IMR-90 (cell line): ENCODE data around the gene IL6ST. TPM values are rescaled to one million over a fixed set of nuclear protein-coding genes. Genes with fewer than 3 reads are reported as not detected.

Experiments
- ATAC-seq: fragments of 200-7000 bp; cut with Tn5 transposase; 2 replicates; pipeline ENCODE4 v1.9.1; 2020; ENCODE audit warnings: low read depth, mild to moderate bottlenecking, moderate library complexity
- BruUV-seq: library from RNA; stranded (reverse); fragments of 400-500 nt; replicated peaks from 2 replicates; lab custom pipeline; 2021; lab: Mats Ljungman, UMichigan
- CTCF ChIA-PET: fragments of 300-600 bp; formaldehyde crosslinking; extraction: SDS; loops from one replicate; lab custom pipeline; 2021; ENCODE audit warnings: antibody characterized with exemption; lab: Yijun Ruan, JAX
- POLR2A ChIA-PET: fragments of 300-600 bp; sonication (Branson Sonifier 250); formaldehyde crosslinking; loops from one replicate; lab custom pipeline; 2022; ENCODE audit warnings: antibody characterized with exemption; ENCODE audit not compliant: unreplicated experiment; lab: Charles Lee
- DNase-seq: peaks from one replicate; pipeline ENCODE4 v3.0.0; 2013
- H2AFZ ChIP-seq: replicated peaks from 2 replicates; pipeline ENCODE3; 2013; ENCODE audit warnings: low read length, mild to moderate bottlenecking; ENCODE audit not compliant: poor library complexity
- H2AK5ac ChIP-seq: 2 replicates; pipeline ENCODE4 v1.6.1; 2013; ENCODE audit warnings: low read depth, low read length, inconsistent platforms
- H2AK9ac ChIP-seq: replicated peaks from 2 replicates; pipeline ENCODE3; 2013; ENCODE audit warnings: mild to moderate bottlenecking, low read depth, low read length, moderate library complexity; ENCODE audit not compliant: poor library complexity
- H2BK120ac ChIP-seq: 2 replicates; pipeline ENCODE4 v1.6.1; 2013; ENCODE audit warnings: low read depth, low read length, inconsistent platforms
- H2BK15ac ChIP-seq: 3 replicates; pipeline ENCODE4 v1.6.1; 2013; ENCODE audit warnings: low read depth, low read length, inconsistent platforms
- H2BK20ac ChIP-seq: 2 replicates; pipeline ENCODE4 v1.6.1; 2013; ENCODE audit warnings: low read depth, mild to moderate bottlenecking, inconsistent platforms, low read length, moderate library complexity
- H2BK5ac ChIP-seq: 2 replicates; pipeline ENCODE4 v1.6.1; 2013; ENCODE audit warnings: mild to moderate bottlenecking, low read depth, low read length, inconsistent platforms; ENCODE audit not compliant: poor library complexity, severe bottlenecking
- H3K14ac ChIP-seq: replicated peaks from 2 replicates; pipeline ENCODE4 v1.6.1; 2013; ENCODE audit warnings: low read depth, low read length, inconsistent platforms
- H3K18ac ChIP-seq: 2 replicates; pipeline ENCODE4 v1.6.1; 2013; ENCODE audit warnings: low read depth, low read length, control low read depth
- H3K23ac ChIP-seq: 2 replicates; pipeline ENCODE4 v1.6.1; 2013; ENCODE audit warnings: low read depth, low read length, inconsistent platforms
- H3K27ac ChIP-seq: 2 replicates; pipeline ENCODE4 v1.5.1; 2013; ENCODE audit warnings: mild to moderate bottlenecking, control low read depth, low read length; ENCODE audit not compliant: insufficient read depth
- H3K27me3 ChIP-seq: 2 replicates; pipeline ENCODE4 v1.6.1; 2013; ENCODE audit warnings: low read length; ENCODE audit not compliant: control insufficient read depth, insufficient read depth
- H3K36me3 ChIP-seq: 2 replicates; pipeline ENCODE4 v1.6.1; 2013; ENCODE audit warnings: low read length, mixed read lengths; ENCODE audit not compliant: control insufficient read depth, insufficient read depth
- H3K4ac ChIP-seq: 2 replicates; pipeline ENCODE4 v1.6.1; 2013; ENCODE audit warnings: low read depth, low read length, inconsistent platforms
- H3K4me1 ChIP-seq: 2 replicates; pipeline ENCODE4 v1.6.1; 2013; ENCODE audit warnings: low read length, mixed read lengths; ENCODE audit not compliant: control insufficient read depth, insufficient read depth
- H3K4me2 ChIP-seq: 2 replicates; pipeline ENCODE4 v1.6.1; 2013; ENCODE audit warnings: low read depth, mild to moderate bottlenecking, control low read depth, low read length, moderate library complexity
- H3K4me3 ChIP-seq: 2 replicates; pipeline ENCODE4 v1.5.1; 2013; ENCODE audit warnings: low read depth, mild to moderate bottlenecking, control low read depth, low read length, moderate library complexity; ENCODE audit not compliant: insufficient read depth
- H3K56ac ChIP-seq: 2 replicates; pipeline ENCODE4 v1.6.1; 2013; ENCODE audit warnings: low read length, inconsistent platforms; ENCODE audit not compliant: insufficient read depth; ENCODE audit errors: extremely low read depth
- H3K79me1 ChIP-seq, 2 experiments: 2 replicates each; pipeline ENCODE4 v1.6.1; 2013; ENCODE audit warnings: low read length in 2 of 2, inconsistent platforms in 1 of 2, low read depth in 1 of 2
- H3K9ac ChIP-seq: 2 replicates; pipeline ENCODE4 v1.6.1; 2013; ENCODE audit warnings: low read depth, low read length, control low read depth
- H3K9me1 ChIP-seq: 2 replicates; pipeline ENCODE4 v1.6.1; 2013; ENCODE audit warnings: low read length, inconsistent platforms; ENCODE audit not compliant: insufficient read depth
- H3K9me3 ChIP-seq: 2 replicates; pipeline ENCODE4 v1.6.1; 2013; ENCODE audit warnings: low read length; ENCODE audit not compliant: control insufficient read depth, insufficient read depth
- H4K20me1 ChIP-seq: 2 replicates; pipeline ENCODE4 v1.6.1; 2013; ENCODE audit warnings: low read length, inconsistent platforms; ENCODE audit not compliant: insufficient read depth
- H4K5ac ChIP-seq: 2 replicates; pipeline ENCODE4 v1.6.1; 2013; ENCODE audit warnings: mild to moderate bottlenecking, low read depth, low read length, control low read depth
- H4K8ac ChIP-seq, 2 experiments: 2 replicates each; pipeline ENCODE4 v1.6.1; 2013; ENCODE audit warnings: low read depth in 2 of 2, low read length in 2 of 2, control low read depth in 1 of 2, inconsistent platforms in 1 of 2
- H4K91ac ChIP-seq: 2 replicates; pipeline ENCODE4 v1.6.1; 2013; ENCODE audit warnings: low read depth, low read length, inconsistent platforms; ENCODE audit not compliant: insufficient read depth
- CEBPB ChIP-seq: IDR thresholded peaks from 2 replicates; pipeline ENCODE4 v1.6.1; 2012; ENCODE audit warnings: low read depth, low read length, improper control_type of control experiment
- CHD1 ChIP-seq: IDR thresholded peaks from 2 replicates; pipeline ENCODE4 v1.6.1; 2012; ENCODE audit warnings: low read depth, low read length, improper control_type of control experiment
- FOS ChIP-seq: fragments of 150-350 bp; IDR thresholded peaks from 2 replicates; pipeline ENCODE4 v1.6.1; 2016; ENCODE audit warnings: low read depth, low read length
- MAFK ChIP-seq: IDR thresholded peaks from 2 replicates; pipeline ENCODE4 v1.6.1; 2012; ENCODE audit warnings: low read depth, low read length, improper control_type of control experiment
- MAZ ChIP-seq: IDR thresholded peaks from 2 replicates; pipeline ENCODE4 v1.6.1; 2012; ENCODE audit warnings: low read depth, mild to moderate bottlenecking, low read length, improper control_type of control experiment, moderate library complexity, borderline replicate concordance
- MXI1 ChIP-seq: IDR thresholded peaks from 2 replicates; pipeline ENCODE4 v1.6.1; 2012; ENCODE audit warnings: low read depth, mild to moderate bottlenecking, low read length, moderate library complexity, borderline replicate concordance
- POLR2A ChIP-seq: IDR thresholded peaks from 2 replicates; pipeline ENCODE4 v1.6.1; 2012; ENCODE audit warnings: mild to moderate bottlenecking, low read depth, low read length
- RAD21 ChIP-seq: IDR thresholded peaks from 2 replicates; pipeline ENCODE4 v1.6.1; 2012; ENCODE audit warnings: low read length, improper control_type of control experiment
- RCOR1 ChIP-seq: IDR thresholded peaks from 2 replicates; pipeline ENCODE4 v1.6.1; 2012; ENCODE audit warnings: mild to moderate bottlenecking, low read length, improper control_type of control experiment; ENCODE audit not compliant: insufficient replicate concordance
- RFX5 ChIP-seq: IDR thresholded peaks from 2 replicates; pipeline ENCODE4 v1.8.0; 2012; ENCODE audit warnings: low read depth, mild to moderate bottlenecking, low read length, moderate library complexity
- SMC3 ChIP-seq: fragments of 150-350 bp; IDR thresholded peaks from 2 replicates; pipeline ENCODE4 v1.6.1; 2016; ENCODE audit warnings: low read depth, mild to moderate bottlenecking, antibody characterized with exemption, low read length, moderate library complexity
- WGBS, 2 experiments: methylation state at CpG; one replicate each; pipeline versions ENCODE4 v1.1.5 to v1.1.7; 2013; ENCODE audit warnings: missing lambda C conversion rate in 2 of 2; ENCODE audit not compliant: insufficient read length in 1 of 2; ENCODE audit errors: extremely low coverage in 2 of 2; 5-methylcytosine and 5-hydroxymethylcytosine counted together
- dilution Hi-C: fragments of 300-500 bp; cut with HindIII; formaldehyde crosslinking; loops from one replicate; pipeline ENCODE4 v1.14.3; 2018; ENCODE audit warnings: low sequenced_read_pairs; ENCODE audit not compliant: unreplicated experiment
- in situ Hi-C: fragments of 300-500 bp; cut with MboI; formaldehyde crosslinking; loops from 3 replicates; pipeline ENCODE4 v1.14.3; 2019; ENCODE audit warnings: low sequenced_read_pairs, inconsistent platforms, mixed read lengths
- intact Hi-C: fragments of 100-400 bp; cut with micrococcal nuclease; formaldehyde crosslinking; loops from 2 replicates; pipeline ENCODE4 v1.10.0; 2022
- polyA plus RNA-seq, 3 experiments: library from polyadenylated mRNA; depleted of rRNA; stranded (reverse); fragments of >200 nt; gene quantifications; 2 replicates each; pipeline ENCODE4 v1.2.3, GENCODE V29; 2012; ENCODE audit warnings: low replicate concordance in 1 of 3
- total RNA-seq: library from RNA; depleted of rRNA; stranded (reverse); fragments of >200 nt; gene quantifications from 2 replicates; pipeline ENCODE4 v1.2.3, GENCODE V29; 2012
- TF ChIP-seq, protein P1 (sequence below): conservative IDR thresholded peaks from 2 replicates; pipeline ENCODE4 v1.5.1; 2012; ENCODE audit warnings: mild to moderate bottlenecking, low read depth, low read length, improper control_type of control experiment
- TF ChIP-seq, protein P2 (sequence below): fragments of 150-350 bp; IDR thresholded peaks from 2 replicates; pipeline ENCODE4 v1.6.1; 2017; ENCODE audit warnings: mild to moderate bottlenecking, antibody characterized with exemption, low read length, low read depth
- TF ChIP-seq, protein P3 (sequence below): fragments of 150-350 bp; IDR thresholded peaks from 2 replicates; pipeline ENCODE4 v1.6.1; 2016; ENCODE audit warnings: low read depth, mild to moderate bottlenecking, low read length, moderate library complexity, borderline replicate concordance

The IL6ST gene
- total and polyA plus RNA-seq, 2 of the 4 experiments (the other 2 are of a cell fraction), result 90.6 to 506 TPM

DNA sequence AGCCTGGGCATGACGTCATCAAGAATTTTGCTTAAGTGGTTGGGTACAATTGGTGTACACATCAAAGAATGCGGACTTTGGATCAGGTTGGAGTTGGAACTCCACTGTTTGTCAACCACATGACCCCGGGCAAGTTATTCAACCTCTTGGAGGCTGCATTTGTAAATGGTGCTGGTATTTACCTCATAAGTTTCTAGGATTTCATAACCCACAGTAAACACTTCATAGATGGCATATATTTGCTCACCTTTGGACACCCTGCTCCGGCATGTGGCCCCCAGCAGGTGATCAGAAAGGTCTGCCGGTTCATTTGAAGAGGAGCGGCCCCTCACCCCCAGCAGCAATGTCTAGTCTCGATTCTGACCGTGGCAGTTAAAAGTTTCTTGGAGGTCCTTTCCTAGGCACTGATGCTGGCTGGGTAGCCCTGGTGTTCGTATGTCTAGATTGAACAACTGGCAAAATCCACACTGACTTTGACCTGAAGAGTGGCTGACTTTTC, 60.6 kb downstream of the IL6ST start:
- in situ Hi-C loops, result no loop called here
- Histone ChIP-seq H3K9ac (no peak overlapping the region), H3K14ac (no peak overlapping the region), H3K4me3 (no peak overlapping the region), H3K23ac (no peak overlapping the region), H3K36me3 (peaks cover 9% of the 10 kb centered on the region), H4K20me1 (peaks cover 6% of the 10 kb centered on the region; the same call in 1 of the 2 replicates), H3K56ac (no peak overlapping the region), H3K4me2 (no peak overlapping the region), H2AK5ac (no peak overlapping the region), H3K9me1 (no peaks in the 10 kb centered on the region), H2BK15ac (no peak overlapping the region), H2AK9ac (no peak overlapping the region), H2AFZ (no peak overlapping the region), H4K5ac (no peak overlapping the region), H3K4me1 (no peaks in the 10 kb centered on the region), H3K18ac (no peak overlapping the region), H4K91ac (no peak overlapping the region), H4K8ac (no peak overlapping the region), H3K9me3 (no peaks in the 10 kb centered on the region), H2BK120ac (no peak overlapping the region), H3K27me3 (no peaks in the 10 kb centered on the region), H3K79me1 (0 out of 4 replicates have a peak, but pooled peaks cover 0 to 2% of the 10 kb centered on the region in 2 experiments), H3K27ac (no peak overlapping the region), H2BK20ac (no peak overlapping the region), H3K4ac (no peak overlapping the region), H2BK5ac (no peak overlapping the region)
- BruUV-seq, result no TSS peak
- intact Hi-C loops, result loop anchor here (10.0 kb wide), 1 partner anchor 901 kb away; no protein-coding TSS in a partner anchor
- dilution Hi-C loops, result no loop called here
- 96% methylated on average over 6 of the region's 9 CpGs; no CpG with 5 or more reads in 1 of the 2 experiments for WGBS, 2 experiments
- TF ChIP-seq RFX5 (no peak), MXI1 (no peak), RAD21 (no peak), CHD1 (no peak), RCOR1 (no peak), MAZ (no peak), CEBPB (no peak), SMC3 (no peak), FOS (no peak), POLR2A (no peak), MAFK (no peak)
- TF ChIP-seq, protein P1, sequence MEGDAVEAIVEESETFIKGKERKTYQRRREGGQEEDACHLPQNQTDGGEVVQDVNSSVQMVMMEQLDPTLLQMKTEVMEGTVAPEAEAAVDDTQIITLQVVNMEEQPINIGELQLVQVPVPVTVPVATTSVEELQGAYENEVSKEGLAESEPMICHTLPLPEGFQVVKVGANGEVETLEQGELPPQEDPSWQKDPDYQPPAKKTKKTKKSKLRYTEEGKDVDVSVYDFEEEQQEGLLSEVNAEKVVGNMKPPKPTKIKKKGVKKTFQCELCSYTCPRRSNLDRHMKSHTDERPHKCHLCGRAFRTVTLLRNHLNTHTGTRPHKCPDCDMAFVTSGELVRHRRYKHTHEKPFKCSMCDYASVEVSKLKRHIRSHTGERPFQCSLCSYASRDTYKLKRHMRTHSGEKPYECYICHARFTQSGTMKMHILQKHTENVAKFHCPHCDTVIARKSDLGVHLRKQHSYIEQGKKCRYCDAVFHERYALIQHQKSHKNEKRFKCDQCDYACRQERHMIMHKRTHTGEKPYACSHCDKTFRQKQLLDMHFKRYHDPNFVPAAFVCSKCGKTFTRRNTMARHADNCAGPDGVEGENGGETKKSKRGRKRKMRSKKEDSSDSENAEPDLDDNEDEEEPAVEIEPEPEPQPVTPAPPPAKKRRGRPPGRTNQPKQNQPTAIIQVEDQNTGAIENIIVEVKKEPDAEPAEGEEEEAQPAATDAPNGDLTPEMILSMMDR, result no peak
- TF ChIP-seq, protein P2, sequence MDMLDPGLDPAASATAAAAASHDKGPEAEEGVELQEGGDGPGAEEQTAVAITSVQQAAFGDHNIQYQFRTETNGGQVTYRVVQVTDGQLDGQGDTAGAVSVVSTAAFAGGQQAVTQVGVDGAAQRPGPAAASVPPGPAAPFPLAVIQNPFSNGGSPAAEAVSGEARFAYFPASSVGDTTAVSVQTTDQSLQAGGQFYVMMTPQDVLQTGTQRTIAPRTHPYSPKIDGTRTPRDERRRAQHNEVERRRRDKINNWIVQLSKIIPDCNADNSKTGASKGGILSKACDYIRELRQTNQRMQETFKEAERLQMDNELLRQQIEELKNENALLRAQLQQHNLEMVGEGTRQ, result no peak
- TF ChIP-seq, protein P3, sequence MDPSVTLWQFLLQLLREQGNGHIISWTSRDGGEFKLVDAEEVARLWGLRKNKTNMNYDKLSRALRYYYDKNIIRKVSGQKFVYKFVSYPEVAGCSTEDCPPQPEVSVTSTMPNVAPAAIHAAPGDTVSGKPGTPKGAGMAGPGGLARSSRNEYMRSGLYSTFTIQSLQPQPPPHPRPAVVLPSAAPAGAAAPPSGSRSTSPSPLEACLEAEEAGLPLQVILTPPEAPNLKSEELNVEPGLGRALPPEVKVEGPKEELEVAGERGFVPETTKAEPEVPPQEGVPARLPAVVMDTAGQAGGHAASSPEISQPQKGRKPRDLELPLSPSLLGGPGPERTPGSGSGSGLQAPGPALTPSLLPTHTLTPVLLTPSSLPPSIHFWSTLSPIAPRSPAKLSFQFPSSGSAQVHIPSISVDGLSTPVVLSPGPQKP, result no peak
- ATAC-seq, result no peak
- no peak for DNase-seq
- POLR2A ChIA-PET, result no interaction called here
- CTCF ChIA-PET, result no interaction called here
